ENCODE data around the gene LPCAT1.

Gene LPCAT1

DNA sequence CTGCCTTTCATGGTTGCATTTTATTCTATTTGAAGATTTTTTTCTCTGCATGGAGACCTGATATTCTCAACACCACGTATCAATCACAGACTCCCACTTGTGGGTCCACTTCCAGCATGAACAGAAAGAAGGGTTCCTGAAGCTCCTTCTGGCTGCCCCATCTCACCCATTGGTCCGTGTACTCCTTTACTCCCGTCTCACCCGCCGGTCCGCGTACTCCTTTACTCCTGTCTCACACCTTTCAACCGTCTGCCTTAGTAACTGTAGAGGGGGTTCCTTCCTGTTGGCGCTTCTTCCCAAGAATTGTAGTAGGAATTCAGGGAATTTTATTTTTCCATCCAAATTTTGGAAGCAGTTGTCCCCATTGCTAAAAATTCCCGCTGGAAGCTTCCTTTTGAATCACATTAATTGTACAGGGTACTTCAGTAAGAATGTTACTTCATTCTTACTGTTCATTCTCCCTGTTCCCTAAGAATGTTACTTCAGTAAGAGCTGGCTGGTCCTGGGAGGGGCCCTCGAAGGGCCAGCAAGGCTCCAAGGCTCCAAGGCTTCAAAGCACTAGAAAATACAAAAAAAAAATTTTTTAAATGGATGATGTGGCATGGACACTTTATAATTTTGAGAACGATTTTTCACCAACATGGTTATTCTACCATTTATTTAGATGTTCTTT is 3.9 kb upstream of the LPCAT1 start:
- no peak overlapping the region for H3K4me3 ChIP-seq (ENCODE audit: low read length)
- H3F3A ChIP-seq (ENCODE audit: control insufficient read depth, insufficient read depth), result peaks cover 7% of the 10 kb centered on the region; the same call in 1 of the 2 replicates
- no peak overlapping the region for H3K27ac ChIP-seq (ENCODE audit: low read depth, low read length)
- peaks cover 11% of the 10 kb centered on the region for H3K79me2 ChIP-seq (ENCODE audit: control insufficient read depth, low read length)
- no peaks in the 10 kb centered on the region for H3K9me3 ChIP-seq (ENCODE audit: control insufficient read depth, insufficient read depth, low read length)
- no peak overlapping the region for H3K4me2 ChIP-seq (ENCODE audit: low read length)
- 0 out of 2 replicates have a peak, but pooled peaks cover under 1% of the 10 kb centered on the region for H4K20me1 ChIP-seq (ENCODE audit: control insufficient read depth, insufficient read depth, low read depth, low read length)
- peaks cover 37% of the 10 kb centered on the region for H3K4me1 ChIP-seq (ENCODE audit: control insufficient read depth, low read length)
- H3K27me3 ChIP-seq (ENCODE audit: control insufficient read depth, low read length), result no peaks in the 10 kb centered on the region
- no peaks in the 10 kb centered on the region for H3K9me2 ChIP-seq (replicated peaks; ENCODE audit: control insufficient read depth, low read length)
- TF ChIP-seq, protein P1, sequence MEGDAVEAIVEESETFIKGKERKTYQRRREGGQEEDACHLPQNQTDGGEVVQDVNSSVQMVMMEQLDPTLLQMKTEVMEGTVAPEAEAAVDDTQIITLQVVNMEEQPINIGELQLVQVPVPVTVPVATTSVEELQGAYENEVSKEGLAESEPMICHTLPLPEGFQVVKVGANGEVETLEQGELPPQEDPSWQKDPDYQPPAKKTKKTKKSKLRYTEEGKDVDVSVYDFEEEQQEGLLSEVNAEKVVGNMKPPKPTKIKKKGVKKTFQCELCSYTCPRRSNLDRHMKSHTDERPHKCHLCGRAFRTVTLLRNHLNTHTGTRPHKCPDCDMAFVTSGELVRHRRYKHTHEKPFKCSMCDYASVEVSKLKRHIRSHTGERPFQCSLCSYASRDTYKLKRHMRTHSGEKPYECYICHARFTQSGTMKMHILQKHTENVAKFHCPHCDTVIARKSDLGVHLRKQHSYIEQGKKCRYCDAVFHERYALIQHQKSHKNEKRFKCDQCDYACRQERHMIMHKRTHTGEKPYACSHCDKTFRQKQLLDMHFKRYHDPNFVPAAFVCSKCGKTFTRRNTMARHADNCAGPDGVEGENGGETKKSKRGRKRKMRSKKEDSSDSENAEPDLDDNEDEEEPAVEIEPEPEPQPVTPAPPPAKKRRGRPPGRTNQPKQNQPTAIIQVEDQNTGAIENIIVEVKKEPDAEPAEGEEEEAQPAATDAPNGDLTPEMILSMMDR (IDR thresholded peaks at IDR 0.05; ENCODE audit: low read depth, low read length, poor library complexity, severe bottlenecking), result no peak
- TF ChIP-seq EZH2phosphoT487 (IDR thresholded peaks at IDR 0.05; ENCODE audit: borderline replicate concordance, low read length), result no peak
- H3K36me3 ChIP-seq (ENCODE audit: control insufficient read depth, low read length), result peaks cover 4% of the 10 kb centered on the region

DNA sequence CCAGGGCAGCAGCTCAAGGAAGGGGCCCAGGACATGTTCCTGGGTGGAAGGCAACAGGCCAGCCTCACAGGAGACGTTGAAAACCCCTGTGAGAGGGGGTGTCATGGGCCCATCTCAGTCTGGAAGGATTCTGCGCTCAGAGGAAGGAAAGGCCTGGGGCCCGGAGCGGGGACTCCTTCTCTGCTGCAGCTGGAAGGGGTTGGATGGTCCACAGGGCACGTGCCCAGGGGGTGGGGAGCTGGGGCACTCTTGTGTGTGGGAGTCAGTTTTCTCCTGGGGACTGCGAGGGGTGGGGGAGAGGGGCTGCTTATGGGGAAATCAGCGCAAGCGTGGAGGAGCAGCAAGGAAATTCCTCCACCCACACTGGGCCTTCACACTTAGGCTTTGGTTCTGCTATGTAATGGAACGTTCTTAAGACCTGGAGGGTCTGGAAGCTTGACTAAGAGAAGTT is 2.9 kb upstream of the LPCAT1 start:
- Histone ChIP-seq H3K4me2 (ENCODE audit: low read length) (peak overlapping the region; percentile 96; the same call in 1 of the 2 replicates), H3K27ac (ENCODE audit: low read depth, low read length) (no peak overlapping the region), H3K4me3 (ENCODE audit: low read length) (no peak overlapping the region), H3K27me3 (ENCODE audit: control insufficient read depth, low read length) (no peaks in the 10 kb centered on the region), H3K9me2 (replicated peaks; ENCODE audit: control insufficient read depth, low read length) (no peaks in the 10 kb centered on the region), H3K9me3 (ENCODE audit: control insufficient read depth, insufficient read depth, low read length) (no peaks in the 10 kb centered on the region), H3F3A (ENCODE audit: control insufficient read depth, insufficient read depth) (0 out of 2 replicates have a peak, but pooled peaks cover 7% of the 10 kb centered on the region), H3K79me2 (ENCODE audit: control insufficient read depth, low read length) (peaks cover 21% of the 10 kb centered on the region), H3K4me1 (ENCODE audit: control insufficient read depth, low read length) (peaks cover 40% of the 10 kb centered on the region), H4K20me1 (ENCODE audit: control insufficient read depth, insufficient read depth, low read depth, low read length) (0 out of 2 replicates have a peak, but pooled peaks cover 10% of the 10 kb centered on the region), H3K36me3 (ENCODE audit: control insufficient read depth, low read length) (peaks cover 11% of the 10 kb centered on the region)
- TF ChIP-seq EZH2phosphoT487 (IDR thresholded peaks at IDR 0.05; ENCODE audit: borderline replicate concordance, low read length), result no peak
- TF ChIP-seq, protein P1 (IDR thresholded peaks at IDR 0.05; ENCODE audit: low read depth, low read length, poor library complexity, severe bottlenecking), result no peak

DNA sequence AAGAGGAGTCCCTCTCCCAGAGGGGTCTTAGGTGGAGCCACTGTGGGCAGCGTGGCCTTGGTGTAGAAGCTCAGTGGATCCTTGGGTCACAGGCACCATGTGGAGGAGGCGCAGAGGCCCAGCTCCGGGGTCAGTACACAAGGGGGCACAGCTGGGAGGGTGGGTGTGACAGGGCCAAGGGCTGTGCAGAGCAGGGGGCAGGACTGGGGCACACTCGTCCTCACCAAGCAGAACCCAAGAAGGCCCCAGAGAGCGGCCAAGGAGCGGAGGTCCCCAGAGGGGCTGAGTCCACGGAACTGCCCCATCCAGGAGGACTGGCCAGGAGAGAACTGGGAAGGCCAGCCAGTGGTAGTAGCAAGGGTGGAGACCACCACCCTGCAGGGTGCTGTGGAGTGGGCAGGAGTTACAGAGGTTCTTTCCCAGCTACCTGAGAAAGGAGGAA is 2.5 kb upstream of the LPCAT1 start:
- Histone ChIP-seq H3K36me3 (ENCODE audit: control insufficient read depth, low read length) (peaks cover 16% of the 10 kb centered on the region), H3F3A (ENCODE audit: control insufficient read depth, insufficient read depth) (0 out of 2 replicates have a peak, but pooled peaks cover 7% of the 10 kb centered on the region), H3K27me3 (ENCODE audit: control insufficient read depth, low read length) (no peaks in the 10 kb centered on the region), H3K4me1 (ENCODE audit: control insufficient read depth, low read length) (peaks cover 45% of the 10 kb centered on the region), H3K4me3 (ENCODE audit: low read length) (peak overlapping the region; percentile 76), H4K20me1 (ENCODE audit: control insufficient read depth, insufficient read depth, low read depth, low read length) (peaks cover 15% of the 10 kb centered on the region; the same call in 1 of the 2 replicates), H3K27ac (ENCODE audit: low read depth, low read length) (peak overlapping the region; percentile 33; the same call in 1 of the 2 replicates), H3K79me2 (ENCODE audit: control insufficient read depth, low read length) (peaks cover 26% of the 10 kb centered on the region), H3K9me3 (ENCODE audit: control insufficient read depth, insufficient read depth, low read length) (no peaks in the 10 kb centered on the region), H3K9me2 (replicated peaks; ENCODE audit: control insufficient read depth, low read length) (no peaks in the 10 kb centered on the region), H3K4me2 (ENCODE audit: low read length) (peak overlapping the region; percentile 96)
- TF ChIP-seq, protein P1 (IDR thresholded peaks at IDR 0.05; ENCODE audit: low read depth, low read length, poor library complexity, severe bottlenecking), result no peak
- no peak for TF ChIP-seq EZH2phosphoT487 (IDR thresholded peaks at IDR 0.05; ENCODE audit: borderline replicate concordance, low read length)
